GM12874 (cell line): ENCODE measurements around the gene SLC35F3.

Experiments
- TF ChIP-seq, protein P1 (sequence below): IDR thresholded peaks from 2 replicates; pipeline ENCODE4 v1.5.1; 2011; ENCODE audit warnings: low read depth, mild to moderate bottlenecking, control low read depth, low read length, moderate library complexity; ENCODE audit not compliant: insufficient read depth

SLC35F3 gene

DNA sequence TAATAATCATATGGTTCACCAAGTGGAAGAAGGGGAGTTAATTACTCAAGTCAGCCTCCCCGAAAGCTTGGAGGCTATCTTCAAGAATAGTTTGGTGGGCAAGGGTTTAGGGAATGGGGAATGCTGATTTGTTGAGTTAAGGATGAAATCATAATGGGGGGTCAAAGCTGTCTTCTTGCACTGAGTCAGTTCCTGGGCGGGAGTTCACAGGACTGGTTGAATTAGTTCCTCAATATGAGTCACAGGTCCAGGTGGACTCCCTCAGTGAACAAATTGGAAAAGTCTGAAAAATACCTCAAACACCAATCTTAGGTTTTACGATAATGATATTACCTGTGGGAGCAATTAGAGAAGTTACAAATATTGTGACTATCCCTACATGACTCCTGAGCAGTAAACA, 353.6 kb downstream of the SLC35F3 start:
- TF ChIP-seq, protein P1, sequence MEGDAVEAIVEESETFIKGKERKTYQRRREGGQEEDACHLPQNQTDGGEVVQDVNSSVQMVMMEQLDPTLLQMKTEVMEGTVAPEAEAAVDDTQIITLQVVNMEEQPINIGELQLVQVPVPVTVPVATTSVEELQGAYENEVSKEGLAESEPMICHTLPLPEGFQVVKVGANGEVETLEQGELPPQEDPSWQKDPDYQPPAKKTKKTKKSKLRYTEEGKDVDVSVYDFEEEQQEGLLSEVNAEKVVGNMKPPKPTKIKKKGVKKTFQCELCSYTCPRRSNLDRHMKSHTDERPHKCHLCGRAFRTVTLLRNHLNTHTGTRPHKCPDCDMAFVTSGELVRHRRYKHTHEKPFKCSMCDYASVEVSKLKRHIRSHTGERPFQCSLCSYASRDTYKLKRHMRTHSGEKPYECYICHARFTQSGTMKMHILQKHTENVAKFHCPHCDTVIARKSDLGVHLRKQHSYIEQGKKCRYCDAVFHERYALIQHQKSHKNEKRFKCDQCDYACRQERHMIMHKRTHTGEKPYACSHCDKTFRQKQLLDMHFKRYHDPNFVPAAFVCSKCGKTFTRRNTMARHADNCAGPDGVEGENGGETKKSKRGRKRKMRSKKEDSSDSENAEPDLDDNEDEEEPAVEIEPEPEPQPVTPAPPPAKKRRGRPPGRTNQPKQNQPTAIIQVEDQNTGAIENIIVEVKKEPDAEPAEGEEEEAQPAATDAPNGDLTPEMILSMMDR, result no peak

- TF ChIP-seq, protein P1, result no peak
Observed at GRCh38 chr1:234260578-234260977, 356.1 kb downstream of the SLC35F3 start.

GRCh38 chr1:234261545-234261944, 357.1 kb downstream of the SLC35F3 start:
- TF ChIP-seq, protein P1, result no peak

- TF ChIP-seq, protein P1, result no peak
Observed at GRCh38 chr1:234262007-234262753, 357.7 kb downstream of the SLC35F3 start.

DNA sequence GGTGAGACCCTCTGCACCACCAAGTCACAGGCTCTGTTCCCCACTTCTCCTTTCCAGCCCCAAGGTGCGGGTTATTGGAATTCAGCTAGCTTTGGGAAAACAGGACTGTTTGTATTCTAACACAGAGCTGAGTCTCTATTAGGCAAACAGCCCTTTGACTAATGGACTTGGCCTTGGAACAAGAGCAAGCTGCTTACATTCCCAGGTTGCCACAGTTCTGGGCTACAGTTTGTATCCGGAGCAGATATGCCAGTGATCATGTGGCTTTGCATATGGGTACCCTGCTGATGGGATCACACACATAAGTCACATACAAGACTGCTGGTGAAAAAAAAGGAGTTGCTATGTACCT, 358.3 kb downstream of the SLC35F3 start:
- TF ChIP-seq, protein P1, result no peak

GRCh38 chr1:234264832-234265231, 360.4 kb downstream of the SLC35F3 start:
- TF ChIP-seq, protein P1, result no peak

- TF ChIP-seq, protein P1, result no peak
Observed at GRCh38 chr1:234265321-234265720, 360.8 kb downstream of the SLC35F3 start.
